Measurements from ENCODE around the gene VAMP4.
"Not testable (repeated sequence)": the region's sequence is repeated elsewhere in the genome, so short reads cannot be mapped to it uniquely, and the experiment has no call there.

The VAMP4 gene

DNA sequence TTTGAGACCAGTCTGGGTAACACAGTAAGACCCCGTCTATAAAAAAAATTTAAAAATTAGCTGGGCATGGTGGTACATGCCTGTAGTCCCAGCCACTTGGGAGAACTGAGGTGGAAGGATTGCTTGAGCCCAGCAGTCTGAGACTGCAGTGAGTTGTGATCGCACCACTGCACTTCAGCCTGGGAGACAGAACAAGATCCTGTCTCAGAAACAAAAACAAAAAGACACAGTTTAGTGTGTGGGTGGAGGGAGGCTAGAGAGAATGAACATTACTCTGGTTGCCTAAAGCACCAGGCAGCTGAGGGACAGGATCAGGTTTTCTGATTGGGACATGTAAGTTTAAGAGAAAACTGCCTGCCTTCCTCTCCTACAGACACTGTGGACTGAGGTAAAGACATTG, 42.3 kb downstream of the VAMP4 start:
- 0 out of 2 replicates have a peak, but pooled peaks cover 6% of the 10 kb centered on the region for H3K4me1 ChIP-seq (ENCODE audit: control insufficient read depth, insufficient read depth, low read length)
- no peaks in the 10 kb centered on the region for H3K36me3 ChIP-seq (ENCODE audit: control insufficient read depth, insufficient read depth, low read length)
- peaks cover 5% of the 10 kb centered on the region for H3K9me3 ChIP-seq (ENCODE audit: control insufficient read depth, insufficient read depth, low read length)
- H3K27me3 ChIP-seq (ENCODE audit: control insufficient read depth, insufficient read depth, low read length), result no peaks in the 10 kb centered on the region
- no peak overlapping the region for H3K27ac ChIP-seq (ENCODE audit: low read depth, low read length)
- H3K9ac ChIP-seq (ENCODE audit: low read depth, low read length), result no peak overlapping the region
- no peak overlapping the region for H3K4me3 ChIP-seq (ENCODE audit: low read depth, low read length)

DNA sequence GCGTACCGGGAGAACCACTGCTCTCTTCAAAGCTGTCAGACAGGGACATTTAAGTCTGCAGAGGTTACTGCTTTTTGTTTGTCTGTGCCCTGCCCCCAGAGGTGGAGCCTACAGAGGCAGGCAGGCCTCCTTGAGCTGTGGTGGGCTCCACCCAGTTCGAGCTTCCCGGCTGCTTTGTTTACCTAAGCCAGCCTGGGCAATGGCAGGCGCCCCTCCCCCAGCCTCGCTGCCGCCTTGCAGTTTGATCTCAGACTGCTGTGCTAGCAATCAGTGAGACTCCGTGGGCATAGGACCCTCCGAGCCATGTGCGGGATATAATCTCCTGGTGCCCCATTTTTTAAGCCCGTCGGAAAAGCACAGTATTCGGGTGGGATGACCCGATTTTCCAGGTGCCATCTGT, 46.1 kb downstream of the VAMP4 start:
- not testable (repeated sequence) for H3K4me1 ChIP-seq (ENCODE audit: control insufficient read depth, insufficient read depth, low read length); H3K9me3 ChIP-seq (ENCODE audit: control insufficient read depth, insufficient read depth, low read length); H3K27ac ChIP-seq (ENCODE audit: low read depth, low read length); H3K27me3 ChIP-seq (ENCODE audit: control insufficient read depth, insufficient read depth, low read length); H3K9ac ChIP-seq (ENCODE audit: low read depth, low read length); H3K4me3 ChIP-seq (ENCODE audit: low read depth, low read length); H3K36me3 ChIP-seq (ENCODE audit: control insufficient read depth, insufficient read depth, low read length)

DNA sequence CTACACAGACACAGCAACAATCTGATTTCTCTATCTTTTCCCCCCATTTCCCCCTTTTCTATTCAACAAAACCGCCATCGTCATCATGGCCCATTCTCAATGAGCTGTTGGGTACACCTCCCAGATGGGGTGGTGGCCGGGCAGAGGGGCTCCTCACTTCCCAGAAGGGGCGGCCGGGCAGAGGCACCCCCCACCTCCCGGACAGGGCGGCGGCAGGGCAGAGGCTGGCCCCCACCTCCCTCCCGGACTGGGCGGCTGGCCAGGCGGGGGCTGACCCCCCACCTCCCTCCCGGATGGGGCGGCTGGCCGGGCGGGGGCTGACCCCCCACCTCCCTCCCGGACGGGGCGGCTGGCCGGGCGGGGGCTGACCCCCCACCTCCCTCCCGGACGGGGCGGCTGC, 48.3 kb downstream of the VAMP4 start:
- H3K27ac ChIP-seq (ENCODE audit: low read depth, low read length); H3K9ac ChIP-seq (ENCODE audit: low read depth, low read length); H3K36me3 ChIP-seq (ENCODE audit: control insufficient read depth, insufficient read depth, low read length); H3K4me1 ChIP-seq (ENCODE audit: control insufficient read depth, insufficient read depth, low read length); H3K9me3 ChIP-seq (ENCODE audit: control insufficient read depth, insufficient read depth, low read length); H3K27me3 ChIP-seq (ENCODE audit: control insufficient read depth, insufficient read depth, low read length); H3K4me3 ChIP-seq (ENCODE audit: low read depth, low read length): not testable (repeated sequence)

DNA sequence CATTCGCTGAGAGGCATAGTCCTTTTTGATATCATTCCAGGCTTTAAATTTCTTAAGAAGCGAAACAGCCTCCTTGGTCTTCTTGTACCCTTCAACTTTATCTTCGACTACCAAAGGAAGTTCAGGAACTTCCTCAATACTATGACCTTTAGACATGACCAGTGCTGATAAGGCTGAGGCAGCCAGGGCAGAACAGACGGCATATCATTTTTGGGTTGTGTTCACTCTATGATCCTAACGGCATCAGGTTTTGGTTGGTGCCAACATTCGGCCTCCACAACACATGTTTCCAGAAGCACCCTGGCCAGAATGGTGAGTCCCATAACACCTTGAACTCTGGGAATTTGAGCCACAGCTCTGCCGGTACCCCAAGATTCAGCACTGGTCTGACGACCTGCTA, 58.0 kb downstream of the VAMP4 start:
- Histone ChIP-seq H3K9me3 (ENCODE audit: control insufficient read depth, insufficient read depth, low read length) (no peaks in the 10 kb centered on the region), H3K4me3 (ENCODE audit: low read depth, low read length) (no peak overlapping the region)

DNA sequence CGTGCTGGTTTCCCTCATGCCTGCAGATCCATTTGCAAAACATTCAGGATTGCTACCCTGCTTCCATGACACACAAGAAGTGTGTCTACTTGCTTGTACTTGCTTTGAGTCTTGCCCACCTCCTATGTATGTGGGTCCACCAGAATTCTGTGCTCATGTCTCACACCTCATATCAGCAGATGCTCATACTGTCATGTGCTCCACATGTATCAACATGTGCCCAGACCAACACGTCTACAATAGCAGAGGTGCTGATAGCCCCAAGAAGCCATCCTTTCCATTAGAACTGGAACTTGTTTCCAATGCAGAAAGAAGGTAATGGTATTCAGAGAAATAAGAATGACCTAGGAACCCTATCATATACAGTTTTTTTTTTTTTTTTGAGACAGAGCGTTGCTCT, 61.5 kb downstream of the VAMP4 start:
- Histone ChIP-seq H3K27me3 (ENCODE audit: control insufficient read depth, insufficient read depth, low read length) (no peaks in the 10 kb centered on the region), H3K9ac (ENCODE audit: low read depth, low read length) (no peak overlapping the region), H3K27ac (ENCODE audit: low read depth, low read length) (no peak overlapping the region), H3K36me3 (ENCODE audit: control insufficient read depth, insufficient read depth, low read length) (no peaks in the 10 kb centered on the region), H3K9me3 (ENCODE audit: control insufficient read depth, insufficient read depth, low read length) (no peaks in the 10 kb centered on the region), H3K4me3 (ENCODE audit: low read depth, low read length) (no peak overlapping the region), H3K4me1 (ENCODE audit: control insufficient read depth, insufficient read depth, low read length) (no peaks in the 10 kb centered on the region)

More for the DNA sequence above, 58.0 kb downstream of the VAMP4 start:
- Histone ChIP-seq H3K4me1 (ENCODE audit: control insufficient read depth, insufficient read depth, low read length) (no peaks in the 10 kb centered on the region), H3K27me3 (ENCODE audit: control insufficient read depth, insufficient read depth, low read length) (no peaks in the 10 kb centered on the region), H3K9ac (ENCODE audit: low read depth, low read length) (no peak overlapping the region), H3K36me3 (ENCODE audit: control insufficient read depth, insufficient read depth, low read length) (no peaks in the 10 kb centered on the region), H3K27ac (ENCODE audit: low read depth, low read length) (no peak overlapping the region)

DNA sequence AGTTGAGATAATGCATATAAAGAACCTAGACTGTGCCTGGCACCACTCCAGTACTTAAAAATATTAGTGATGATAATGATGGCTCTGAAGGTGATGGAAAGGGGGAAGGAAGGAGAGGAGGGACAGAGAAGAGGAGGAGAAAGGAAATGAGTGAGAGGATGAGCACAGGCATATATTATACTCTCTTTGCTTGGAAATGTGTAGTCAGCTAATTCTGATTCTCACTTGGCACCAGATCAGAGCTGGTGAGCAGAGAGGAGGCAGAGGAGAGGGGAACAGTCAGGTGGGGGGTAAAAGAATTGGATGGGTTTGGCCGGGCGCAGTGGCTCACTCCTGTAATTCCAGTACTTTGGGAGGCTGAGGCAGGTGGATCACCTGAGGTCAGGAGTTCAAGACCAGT, 65.0 kb downstream of the VAMP4 start:
- Histone ChIP-seq H3K9me3 (ENCODE audit: control insufficient read depth, insufficient read depth, low read length) (no peaks in the 10 kb centered on the region), H3K27ac (ENCODE audit: low read depth, low read length) (no peak overlapping the region), H3K4me1 (ENCODE audit: control insufficient read depth, insufficient read depth, low read length) (no peaks in the 10 kb centered on the region), H3K9ac (ENCODE audit: low read depth, low read length) (no peak overlapping the region), H3K4me3 (ENCODE audit: low read depth, low read length) (no peak overlapping the region), H3K36me3 (ENCODE audit: control insufficient read depth, insufficient read depth, low read length) (no peaks in the 10 kb centered on the region), H3K27me3 (ENCODE audit: control insufficient read depth, insufficient read depth, low read length) (no peaks in the 10 kb centered on the region)

DNA sequence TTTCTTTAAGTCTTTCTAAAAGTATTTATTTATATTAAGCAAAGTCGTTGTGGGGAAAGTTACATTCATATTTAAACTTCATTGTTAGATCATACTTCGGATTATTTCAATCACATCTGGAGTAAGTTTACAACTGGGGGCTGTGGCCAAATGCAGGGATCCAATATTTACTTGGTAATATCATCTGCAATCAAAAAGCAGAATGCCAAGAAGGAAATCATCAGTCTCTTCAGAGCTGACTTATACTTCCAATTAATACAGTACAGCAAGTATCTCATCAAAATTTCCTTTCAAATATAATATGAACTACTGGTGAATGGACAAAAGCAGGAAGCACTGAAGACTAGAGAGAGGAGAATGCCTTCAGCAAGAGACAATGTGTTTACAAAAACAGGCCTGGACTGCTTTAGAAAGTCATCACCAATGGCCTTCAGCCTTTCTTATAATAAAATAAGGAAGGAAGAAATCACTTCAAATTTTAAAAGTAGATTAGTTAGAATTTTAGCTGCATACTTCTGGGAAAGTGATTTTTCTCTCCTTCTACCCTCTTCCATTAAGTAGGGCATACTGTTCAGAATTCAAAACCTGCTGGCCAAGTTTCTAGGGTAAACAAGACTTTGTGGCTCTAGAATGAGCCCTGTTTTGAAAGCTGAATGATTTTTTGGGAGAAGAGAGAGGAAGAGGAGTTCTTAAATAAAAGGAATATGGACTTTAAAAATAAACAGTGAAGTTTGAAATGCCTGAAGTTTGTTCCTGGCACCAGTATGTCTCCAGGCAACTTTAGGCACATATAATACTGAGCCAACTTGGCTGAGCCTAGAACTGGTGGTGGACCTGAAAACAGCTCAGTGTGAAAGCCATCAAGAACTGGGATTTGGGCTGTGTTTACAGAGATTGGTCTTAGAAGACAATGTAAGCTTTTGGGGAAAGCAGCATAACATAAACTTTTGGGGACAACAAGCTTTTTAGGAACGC, 67.1 kb downstream of the VAMP4 start:
- H3K9ac ChIP-seq (ENCODE audit: low read depth, low read length), result no peak overlapping the region
- no peaks in the 10 kb centered on the region for H3K27me3 ChIP-seq (ENCODE audit: control insufficient read depth, insufficient read depth, low read length)
- H3K4me1 ChIP-seq (ENCODE audit: control insufficient read depth, insufficient read depth, low read length), result no peaks in the 10 kb centered on the region
- H3K36me3 ChIP-seq (ENCODE audit: control insufficient read depth, insufficient read depth, low read length), result no peaks in the 10 kb centered on the region
- H3K27ac ChIP-seq (ENCODE audit: low read depth, low read length), result no peak overlapping the region
- no peaks in the 10 kb centered on the region for H3K9me3 ChIP-seq (ENCODE audit: control insufficient read depth, insufficient read depth, low read length)
- no peak overlapping the region for H3K4me3 ChIP-seq (ENCODE audit: low read depth, low read length)

DNA sequence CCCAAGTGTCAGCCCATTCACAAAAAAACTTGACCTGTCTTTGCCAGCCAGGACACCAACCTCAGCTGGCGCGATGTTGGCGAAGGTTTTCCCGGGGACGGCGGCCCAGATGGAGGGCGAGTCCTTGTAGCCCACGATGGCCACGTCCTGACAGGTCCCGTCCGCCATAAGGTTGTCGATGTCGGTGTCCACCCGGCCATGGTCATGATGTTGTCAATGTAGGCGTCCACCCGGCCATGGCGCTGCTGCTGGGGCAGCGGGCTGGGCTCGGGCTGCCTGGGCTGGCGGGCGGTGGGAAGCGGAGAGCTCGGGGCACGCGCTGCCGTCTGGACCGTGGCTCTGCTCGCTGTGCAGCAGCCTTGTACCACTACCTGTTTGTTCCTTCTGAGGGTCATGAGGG, 71.1 kb downstream of the VAMP4 start:
- Histone ChIP-seq H3K27me3 (ENCODE audit: control insufficient read depth, insufficient read depth, low read length) (no peaks in the 10 kb centered on the region), H3K36me3 (ENCODE audit: control insufficient read depth, insufficient read depth, low read length) (no peaks in the 10 kb centered on the region), H3K4me1 (ENCODE audit: control insufficient read depth, insufficient read depth, low read length) (no peaks in the 10 kb centered on the region), H3K4me3 (ENCODE audit: low read depth, low read length) (no peak overlapping the region), H3K27ac (ENCODE audit: low read depth, low read length) (no peak overlapping the region), H3K9ac (ENCODE audit: low read depth, low read length) (no peak overlapping the region), H3K9me3 (ENCODE audit: control insufficient read depth, insufficient read depth, low read length) (no peaks in the 10 kb centered on the region)

DNA sequence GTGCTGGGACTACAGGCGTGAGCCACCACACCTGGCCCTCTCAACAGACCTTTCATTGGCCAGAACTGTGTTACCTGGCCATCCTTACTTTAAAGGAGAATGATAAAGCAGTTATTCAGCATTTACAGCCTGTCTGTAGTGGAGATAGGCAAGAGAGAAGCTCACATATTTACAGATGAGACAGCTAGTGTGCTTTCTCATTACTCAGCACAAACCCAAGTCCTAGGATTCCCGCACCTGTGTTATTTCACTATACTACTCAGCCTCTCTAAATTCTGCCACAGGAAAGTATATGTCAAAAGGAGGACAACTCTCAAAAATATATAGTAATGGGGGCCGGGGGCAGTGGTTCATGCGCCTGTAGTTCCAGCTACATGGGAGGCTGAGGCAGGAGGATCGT, 73.5 kb downstream of the VAMP4 start:
- Histone ChIP-seq H3K9me3 (ENCODE audit: control insufficient read depth, insufficient read depth, low read length) (no peaks in the 10 kb centered on the region), H3K9ac (ENCODE audit: low read depth, low read length) (no peak overlapping the region), H3K4me1 (ENCODE audit: control insufficient read depth, insufficient read depth, low read length) (no peaks in the 10 kb centered on the region), H3K27me3 (ENCODE audit: control insufficient read depth, insufficient read depth, low read length) (no peaks in the 10 kb centered on the region), H3K27ac (ENCODE audit: low read depth, low read length) (no peak overlapping the region), H3K4me3 (ENCODE audit: low read depth, low read length) (no peak overlapping the region), H3K36me3 (ENCODE audit: control insufficient read depth, insufficient read depth, low read length) (no peaks in the 10 kb centered on the region)

DNA sequence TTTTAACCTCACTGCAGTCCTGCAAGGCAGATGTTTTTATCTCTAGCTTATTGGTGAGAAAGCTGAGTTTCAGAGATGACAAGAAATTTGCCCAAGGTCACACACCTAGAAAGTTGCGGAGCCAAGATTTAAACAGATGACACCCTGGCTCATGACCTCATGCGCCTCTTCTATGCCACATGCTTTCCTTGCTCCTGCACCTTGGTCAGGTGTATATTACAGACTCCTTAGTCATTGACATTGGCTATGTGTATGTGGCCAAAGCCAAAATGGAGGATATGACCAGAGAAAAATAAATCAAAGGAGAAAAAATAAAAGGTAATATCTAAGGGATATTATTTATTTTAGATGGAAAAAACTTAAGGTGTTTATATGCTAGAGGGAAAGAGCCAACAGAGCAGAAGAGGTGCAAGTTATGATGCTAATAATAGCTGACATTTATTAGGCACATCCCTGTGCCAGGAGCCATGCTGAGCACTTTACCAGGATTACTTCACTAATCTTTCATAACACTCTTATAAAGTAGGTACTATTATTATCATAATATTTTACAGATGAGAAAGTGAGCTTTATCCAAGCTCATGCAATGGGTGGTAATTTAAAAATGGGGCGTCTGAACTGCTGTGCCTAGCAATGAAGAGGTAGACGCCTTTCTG, 75.6 kb downstream of the VAMP4 start:
- Histone ChIP-seq H3K27me3 (ENCODE audit: control insufficient read depth, insufficient read depth, low read length) (no peaks in the 10 kb centered on the region), H3K27ac (ENCODE audit: low read depth, low read length) (no peak overlapping the region), H3K4me1 (ENCODE audit: control insufficient read depth, insufficient read depth, low read length) (peaks cover 2% of the 10 kb centered on the region; the same call in 1 of the 2 replicates), H3K4me3 (ENCODE audit: low read depth, low read length) (no peak overlapping the region), H3K36me3 (ENCODE audit: control insufficient read depth, insufficient read depth, low read length) (no peaks in the 10 kb centered on the region), H3K9ac (ENCODE audit: low read depth, low read length) (no peak overlapping the region), H3K9me3 (ENCODE audit: control insufficient read depth, insufficient read depth, low read length) (no peaks in the 10 kb centered on the region)

DNA sequence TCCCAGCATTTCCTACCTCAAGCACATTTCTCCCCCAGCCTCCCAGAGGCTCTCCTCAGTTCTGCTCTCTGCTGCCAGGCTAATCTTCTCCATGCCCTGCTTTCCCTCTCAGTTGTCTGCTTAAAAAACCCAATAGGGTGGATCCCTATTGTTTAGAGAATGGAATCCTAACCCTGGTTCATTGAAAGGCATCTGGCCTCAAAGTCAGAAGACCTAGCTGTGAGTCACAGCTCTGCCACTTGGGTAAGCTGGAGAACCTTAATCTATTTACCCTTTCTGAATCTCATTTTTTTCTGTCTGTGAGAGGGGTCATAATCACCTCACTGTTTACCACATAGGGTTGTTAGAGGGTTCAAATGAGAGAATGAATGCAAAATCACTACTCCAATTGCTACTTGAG, 76.9 kb downstream of the VAMP4 start:
- Histone ChIP-seq H3K9ac (ENCODE audit: low read depth, low read length) (no peak overlapping the region), H3K27me3 (ENCODE audit: control insufficient read depth, insufficient read depth, low read length) (no peaks in the 10 kb centered on the region), H3K9me3 (ENCODE audit: control insufficient read depth, insufficient read depth, low read length) (no peaks in the 10 kb centered on the region), H3K4me1 (ENCODE audit: control insufficient read depth, insufficient read depth, low read length) (peaks cover 3% of the 10 kb centered on the region; the same call in 1 of the 2 replicates), H3K27ac (ENCODE audit: low read depth, low read length) (no peak overlapping the region), H3K4me3 (ENCODE audit: low read depth, low read length) (no peak overlapping the region), H3K36me3 (ENCODE audit: control insufficient read depth, insufficient read depth, low read length) (no peaks in the 10 kb centered on the region)

Data from HUES48 (cell line).